B cell (primary cell): Measurements from ENCODE around the gene ZNF669. TPM values are rescaled to one million over a fixed set of nuclear protein-coding genes. Genes with fewer than 3 reads are reported as not detected.

Experiments
- ATAC-seq: fragments of 200-7000 bp; cut with Tn5 transposase; one replicate; pipeline ENCODE4 v1.10.0; 2021; ENCODE audit warnings: low read depth, mild to moderate bottlenecking, moderate number of reproducible peaks, moderate library complexity
- CTCF ChIA-PET: fragments of 350-600 bp; sonication (Branson Sonifier 250); formaldehyde crosslinking; loops from one replicate; lab custom pipeline; 2021; ENCODE audit warnings: antibody characterized with exemption, inconsistent platforms; lab: Charles Lee
- POLR2A ChIA-PET: fragments of 350-600 bp; sonication (Branson Sonifier 250); formaldehyde crosslinking; loops from one replicate; lab custom pipeline; 2021; ENCODE audit warnings: antibody characterized with exemption; lab: Charles Lee
- DNase-seq: peaks from one replicate; pipeline ENCODE4 v3.0.0; 2013
- H2AFZ ChIP-seq: 2 replicates; pipeline ENCODE4 v1.6.1; 2012; ENCODE audit warnings: mild to moderate bottlenecking, low read depth, low read length; ENCODE audit not compliant: insufficient read depth, poor library complexity, severe bottlenecking
- H3K27ac ChIP-seq, 2 donors: 1 replicate in 1 of 2; 2 replicates in 1 of 2; pipeline ENCODE4 v1.5.1; 2012 to 2013; ENCODE audit warnings: low read length in 2 of 2, mild to moderate bottlenecking in 2 of 2, moderate library complexity in 1 of 2
- H3K27me3 ChIP-seq, 4 experiments: fragments of 200-600 bp in 1 of 4; sonication (generic) in 1 of 4; replicated peaks in 1 of 4; 1 replicate in 2 of 4; 2 replicates in 2 of 4; pipeline versions ENCODE4 v1.6.1 to v1.7.0; 2013 to 2016; ENCODE audit warnings: low read length in 3 of 4, mild to moderate bottlenecking in 2 of 4, mixed read lengths in 1 of 4, moderate library complexity in 1 of 4; ENCODE audit not compliant: insufficient read depth in 4 of 4, control insufficient read depth in 3 of 4; ENCODE audit errors: control extremely low read depth in 1 of 4
- H3K36me3 ChIP-seq, 2 experiments: replicated peaks in 1 of 2; 1 replicate in 1 of 2; 2 replicates in 1 of 2; pipeline versions ENCODE4 v1.6.1 to v1.7.1; 2013; ENCODE audit warnings: low read length in 1 of 2; ENCODE audit not compliant: insufficient read depth in 2 of 2, control insufficient read depth in 1 of 2; ENCODE audit errors: control extremely low read depth in 1 of 2, extremely low read depth in 1 of 2
- H3K4me1 ChIP-seq, 2 donors: fragments of 200-600 bp in 1 of 2; sonication (generic) in 1 of 2; 1 replicate in 1 of 2; 2 replicates in 1 of 2; pipeline versions ENCODE4 v1.5.1 to v1.6.1; 2013 to 2017; ENCODE audit warnings: low read length in 2 of 2; ENCODE audit not compliant: control insufficient read depth in 2 of 2, insufficient read depth in 2 of 2
- H3K4me2 ChIP-seq: replicated peaks from 2 replicates; pipeline ENCODE3; 2012; ENCODE audit warnings: mild to moderate bottlenecking, low read depth, low read length; ENCODE audit not compliant: poor library complexity, severe bottlenecking
- H3K4me3 ChIP-seq, 5 experiments: fragments of 200-600 bp in 1 of 5; sonication (generic) in 1 of 5; 1 replicate in 3 of 5; 2 replicates in 2 of 5; pipeline versions ENCODE4 v1.5.1 to v1.7.0; 2011 to 2016; ENCODE audit warnings: low read length in 4 of 5, mild to moderate bottlenecking in 4 of 5, low read depth in 2 of 5, control low read depth in 1 of 5, moderate library complexity in 1 of 5; ENCODE audit not compliant: insufficient read depth in 1 of 5; ENCODE audit errors: control extremely low read depth in 1 of 5, extremely low read depth in 1 of 5
- H3K79me2 ChIP-seq: fragments of 200-600 bp; sonication (generic); one replicate; pipeline ENCODE4 v1.6.0; 2016; ENCODE audit warnings: low read length; ENCODE audit not compliant: control insufficient read depth, insufficient read depth
- H3K9ac ChIP-seq: fragments of 200-600 bp; sonication (generic); 2 replicates; pipeline ENCODE4 v1.6.1; 2017; ENCODE audit warnings: mild to moderate bottlenecking, low read length, moderate library complexity
- H3K9me3 ChIP-seq, 3 donors: one replicate each; pipeline versions ENCODE4 v1.6.1 to v1.7.1; 2013; ENCODE audit warnings: low read length in 2 of 3; ENCODE audit not compliant: control insufficient read depth in 2 of 3, insufficient read depth in 1 of 3; ENCODE audit errors: control extremely low read depth in 1 of 3
- H4K20me1 ChIP-seq: 2 replicates; pipeline ENCODE4 v1.6.0; 2012; ENCODE audit warnings: mild to moderate bottlenecking, low read length; ENCODE audit not compliant: insufficient read depth, control insufficient read depth, poor library complexity, severe bottlenecking
- H3K27ac Mint-ChIP-seq: one replicate; pipeline ENCODE4 v1.8.0; 2021; ENCODE audit warnings: mixed read lengths
- H3K27me3 Mint-ChIP-seq: one replicate; pipeline ENCODE4 v1.8.0; 2021; ENCODE audit warnings: mixed read lengths
- H3K4me1 Mint-ChIP-seq: one replicate; pipeline ENCODE4 v1.8.0; 2021; ENCODE audit warnings: mixed read lengths
- H3K4me3 Mint-ChIP-seq: one replicate; pipeline ENCODE4 v1.8.0; 2021; ENCODE audit warnings: mixed read lengths
- H3K9me3 Mint-ChIP-seq: one replicate; pipeline ENCODE4 v1.8.0; 2022; ENCODE audit warnings: mixed read lengths; ENCODE audit not compliant: insufficient read depth
- CTCF ChIP-seq: fragments of 200-600 bp; IDR thresholded peaks from one replicate; pipeline ENCODE4 v1.8.0; 2022; ENCODE audit warnings: antibody characterized with exemption, mild to moderate bottlenecking
- EZH2 ChIP-seq: IDR thresholded peaks from 2 replicates; pipeline ENCODE4 v1.6.1; 2012; ENCODE audit warnings: borderline replicate concordance, low read depth, mild to moderate bottlenecking, moderate library complexity, low read length; ENCODE audit not compliant: insufficient read depth, poor library complexity, severe bottlenecking
- WGBS: methylation state at CpG from one replicate; pipeline ENCODE4 v1.1.5; 2013; ENCODE audit warnings: missing lambda C conversion rate; ENCODE audit not compliant: insufficient coverage; 5-methylcytosine and 5-hydroxymethylcytosine counted together
- intact Hi-C: fragments of 100-400 bp; cut with micrococcal nuclease; formaldehyde crosslinking; loops from one replicate; pipeline ENCODE4 v1.10.0; 2022
- polyA plus RNA-seq: library from polyadenylated mRNA; depleted of rRNA; stranded (reverse); fragments of >200 nt; gene quantifications from 2 replicates; pipeline ENCODE4 v1.2.3, GENCODE V29; 2012
- total RNA-seq, 2 donors: library from RNA; stranded (reverse); fragments of 120-200 nt in 1 of 2; gene quantifications; 1 replicate in 1 of 2; 2 replicates in 1 of 2; pipeline versions ENCODE4 v1.2.3 to v1.2.4, GENCODE V29; 2013 to 2022

Gene ZNF669
- total and polyA plus RNA-seq, 2 donors (not counting 1 experiment from before 2014, with no cell fraction given), result 16.3 to 20.8 TPM

GRCh38 chr1:247110627-247111258 is 6.6 kb upstream of the ZNF669 start:
- TF ChIP-seq CTCF (no peak), EZH2 (no peak)
- peaks cover 0 to 50% (median 25%) of the 10 kb centered on the region in 4 experiments for H3K27me3 ChIP-seq
- WGBS, result 14% methylated on average over 29 of the region's 30 CpGs
- H4K20me1 ChIP-seq, result no peaks in the 10 kb centered on the region
- H3K79me2 ChIP-seq, result no peaks in the 10 kb centered on the region
- peaks cover 12 to 16% of the 10 kb centered on the region in 2 donors for H3K4me1 ChIP-seq
- ChIA-PET POLR2A (no interaction called here), CTCF (no interaction called here)
- peak overlapping the region in 4 of 5 experiments; percentile 25 to 64 (median 46) for H3K4me3 ChIP-seq
- peak overlapping the region; percentile 76 for H2AFZ ChIP-seq
- Mint-ChIP-seq H3K4me3 (peak overlapping the region; percentile 87), H3K27ac (peak overlapping the region; percentile 50), H3K4me1 (peaks cover 8% of the 10 kb centered on the region), H3K27me3 (peaks cover 45% of the 10 kb centered on the region), H3K9me3 (peaks cover 2% of the 10 kb centered on the region)
- no peaks in the 10 kb centered on the region for H3K36me3 ChIP-seq
- intact Hi-C loops, result no loop called here
- H3K4me2 ChIP-seq, result peak overlapping the region; percentile 97
- ATAC-seq (no peak), DNase-seq (peak; percentile 51)
- H3K9me3 ChIP-seq, result peaks cover 0 to 26% (median 0%) of the 10 kb centered on the region in 3 donors
- peak overlapping the region; percentile 64 for H3K9ac ChIP-seq
- no peak overlapping the region for H3K27ac ChIP-seq

GRCh38 chr1:247107694-247108093 is 3.5 kb upstream of the ZNF669 start:
- Mint-ChIP-seq H3K27ac (no peak overlapping the region), H3K27me3 (peaks cover 40% of the 10 kb centered on the region), H3K9me3 (peaks cover 6% of the 10 kb centered on the region), H3K4me3 (no peak overlapping the region), H3K4me1 (peaks cover 23% of the 10 kb centered on the region)
- Histone ChIP-seq H3K27me3 (peaks cover 0 to 42% (median 22%) of the 10 kb centered on the region in 4 experiments), H3K9ac (no peak overlapping the region), H3K9me3 (peaks cover 0 to 24% (median 2%) of the 10 kb centered on the region in 3 donors), H3K79me2 (peaks cover 17% of the 10 kb centered on the region), H3K4me2 (no peak overlapping the region), H2AFZ (no peak overlapping the region), H3K27ac (no peak overlapping the region), H3K36me3 (no peaks in the 10 kb centered on the region), H3K4me3 (no peak overlapping the region), H3K4me1 (peaks cover 22 to 29% of the 10 kb centered on the region in 2 donors), H4K20me1 (no peaks in the 10 kb centered on the region)
- CTCF ChIA-PET, result no interaction called here
- POLR2A ChIA-PET, result no interaction called here
- 95% methylated on average over 5 of the region's 7 CpGs for WGBS
- no peak for ATAC-seq
- DNase-seq, result no peak
- TF ChIP-seq CTCF (no peak), EZH2 (no peak)
- intact Hi-C loops, result loop anchor here (10.0 kb wide), 1 partner anchor 57 kb away; no protein-coding TSS in a partner anchor
